Stomach (tissue), 4 donors: ENCODE measurements around the gene PBX3.

Experiments
- CTCF ChIP-seq, 7 experiments: fragments of 450-650 bp in 4 of 7; fragments of 200-600 bp in 3 of 7; sonication (generic) in 3 of 7; IDR thresholded peaks; one replicate each; pipeline ENCODE4 v1.5.1; 2016 to 2019; ENCODE audit warnings: antibody characterized with exemption in 7 of 7, control low read depth in 2 of 7, mild to moderate bottlenecking in 1 of 7
- EP300 ChIP-seq: sonication (generic); formaldehyde crosslinking; IDR thresholded peaks from one replicate; pipeline ENCODE4 v1.6.1; 2017; ENCODE audit warnings: antibody characterized with exemption
- POLR2A ChIP-seq, 4 donors: fragments of 450-650 bp; IDR thresholded peaks; one replicate each; pipeline ENCODE4 v1.6.1; 2016; ENCODE audit warnings: antibody characterized with exemption in 4 of 4, control low read depth in 2 of 4, mild to moderate bottlenecking in 1 of 4, moderate library complexity in 1 of 4

DNA sequence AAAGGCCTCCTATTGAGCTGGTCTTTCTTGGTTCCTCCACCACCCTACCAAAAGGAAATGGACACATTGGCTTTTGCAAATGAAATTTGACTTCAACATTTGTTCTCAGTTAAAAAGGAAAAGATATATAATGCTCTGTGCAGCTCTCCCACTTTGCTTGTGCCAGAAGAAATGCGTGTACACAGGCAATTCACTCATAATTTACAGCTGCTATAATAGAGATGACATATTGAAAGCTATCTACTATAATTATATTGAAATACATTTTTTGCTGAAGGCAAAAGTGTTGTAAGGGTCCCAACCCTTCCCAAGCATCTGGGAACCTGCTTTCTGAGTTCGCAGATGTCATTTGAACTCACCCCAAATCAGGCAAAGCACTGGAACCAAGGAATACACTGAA lies 173.2 kb downstream of the PBX3 start:
- TF ChIP-seq CTCF (IDR thresholded peaks at IDR 0.05) (no peak), EP300 (no peak), POLR2A (IDR thresholded peaks at IDR 0.05) (no peak)
